Measurements from ENCODE around the gene KCNQ1. TPM values are rescaled to one million over a fixed set of nuclear protein-coding genes. Genes with fewer than 3 reads are reported as not detected.

The KCNQ1 gene
- total RNA-seq, 4 donors from 2014 or later: 3.2 to 12.7 (median 5.5) TPM

DNA sequence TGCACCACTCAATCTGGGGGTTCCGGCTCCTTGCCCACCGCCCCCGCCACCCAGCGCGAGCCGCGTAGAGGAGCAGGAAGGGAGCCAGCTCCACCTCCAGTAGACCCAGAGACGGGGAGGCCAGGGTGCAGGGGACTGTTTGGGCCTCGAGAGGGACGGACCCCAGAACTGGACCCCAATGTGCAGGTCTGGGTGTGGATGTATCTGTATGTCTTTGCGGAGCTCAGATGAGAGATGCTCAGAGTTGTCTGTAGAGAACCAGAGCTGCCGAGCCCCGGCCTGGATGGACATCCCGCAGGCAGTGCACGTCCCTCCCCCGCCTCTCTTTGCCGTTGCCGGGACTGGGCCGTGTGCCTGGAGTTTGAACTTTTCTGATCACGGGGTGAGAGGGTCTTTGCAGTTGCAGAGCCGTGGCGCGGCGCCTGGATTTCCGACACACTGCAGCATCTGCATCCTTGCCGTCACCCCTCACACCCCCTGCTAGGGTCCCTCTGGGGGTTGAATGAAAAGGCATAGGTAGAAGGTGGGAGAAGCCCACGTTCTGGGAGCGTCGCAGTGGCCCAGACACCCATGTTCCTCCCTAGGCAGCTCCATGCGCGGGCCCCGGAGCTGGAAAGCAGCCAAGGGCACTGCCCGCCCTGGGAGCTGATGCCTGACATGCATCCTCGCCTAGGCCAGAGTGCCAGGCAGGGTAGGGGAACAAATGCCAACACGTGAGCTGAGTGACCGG, 105.2 kb downstream of the KCNQ1 start:
- TF ChIP-seq, protein P1, sequence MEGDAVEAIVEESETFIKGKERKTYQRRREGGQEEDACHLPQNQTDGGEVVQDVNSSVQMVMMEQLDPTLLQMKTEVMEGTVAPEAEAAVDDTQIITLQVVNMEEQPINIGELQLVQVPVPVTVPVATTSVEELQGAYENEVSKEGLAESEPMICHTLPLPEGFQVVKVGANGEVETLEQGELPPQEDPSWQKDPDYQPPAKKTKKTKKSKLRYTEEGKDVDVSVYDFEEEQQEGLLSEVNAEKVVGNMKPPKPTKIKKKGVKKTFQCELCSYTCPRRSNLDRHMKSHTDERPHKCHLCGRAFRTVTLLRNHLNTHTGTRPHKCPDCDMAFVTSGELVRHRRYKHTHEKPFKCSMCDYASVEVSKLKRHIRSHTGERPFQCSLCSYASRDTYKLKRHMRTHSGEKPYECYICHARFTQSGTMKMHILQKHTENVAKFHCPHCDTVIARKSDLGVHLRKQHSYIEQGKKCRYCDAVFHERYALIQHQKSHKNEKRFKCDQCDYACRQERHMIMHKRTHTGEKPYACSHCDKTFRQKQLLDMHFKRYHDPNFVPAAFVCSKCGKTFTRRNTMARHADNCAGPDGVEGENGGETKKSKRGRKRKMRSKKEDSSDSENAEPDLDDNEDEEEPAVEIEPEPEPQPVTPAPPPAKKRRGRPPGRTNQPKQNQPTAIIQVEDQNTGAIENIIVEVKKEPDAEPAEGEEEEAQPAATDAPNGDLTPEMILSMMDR (IDR thresholded peaks at IDR 0.05; ENCODE audit: low read depth): no peak

DNA sequence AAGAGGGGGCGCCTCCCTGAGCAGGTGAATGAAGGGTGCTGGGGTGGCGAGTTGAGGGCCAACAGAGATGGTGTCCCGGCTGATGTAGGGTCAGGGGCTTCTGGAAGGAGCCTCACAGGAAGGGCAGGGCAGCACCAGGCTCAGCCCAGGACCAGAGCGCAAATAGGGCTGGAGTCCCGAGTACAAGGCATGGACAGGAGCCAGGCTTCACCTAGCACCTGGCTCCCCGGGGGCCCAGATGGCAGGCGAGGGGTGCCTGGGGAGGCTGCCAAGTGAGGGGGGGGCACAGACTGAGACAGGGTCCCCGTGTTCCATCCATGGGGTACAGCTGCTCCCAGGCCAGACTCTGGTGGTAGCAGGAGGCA, 105.8 kb downstream of the KCNQ1 start:
- TF ChIP-seq, protein P1 (IDR thresholded peaks at IDR 0.05; ENCODE audit: low read depth): no peak

- TF ChIP-seq, protein P1 (IDR thresholded peaks at IDR 0.05; ENCODE audit: low read depth): no peak
These were observed 106.3 kb downstream of the KCNQ1 start for GRCh38 chr11:2551131-2551530.

DNA sequence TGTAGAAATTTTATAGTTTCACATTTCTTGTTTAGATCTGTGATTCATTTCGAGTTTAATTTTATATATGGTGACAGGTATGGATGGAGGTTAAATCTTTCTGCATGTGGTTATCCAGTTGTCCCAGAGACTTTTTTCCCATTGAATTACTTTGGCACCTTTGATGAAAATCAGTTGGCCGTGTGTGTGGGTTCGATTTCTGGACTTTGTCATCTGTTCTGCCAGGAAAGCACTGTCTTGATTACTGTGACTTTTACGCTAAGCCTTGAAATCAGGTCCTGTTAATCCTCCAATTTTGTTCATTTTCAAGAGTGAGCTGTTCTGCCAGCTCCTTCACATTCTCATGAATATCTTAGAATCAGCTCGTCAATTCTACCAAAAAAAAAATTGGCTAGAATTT, 107.4 kb downstream of the KCNQ1 start:
- TF ChIP-seq, protein P1 (IDR thresholded peaks at IDR 0.05; ENCODE audit: low read depth): no peak

DNA sequence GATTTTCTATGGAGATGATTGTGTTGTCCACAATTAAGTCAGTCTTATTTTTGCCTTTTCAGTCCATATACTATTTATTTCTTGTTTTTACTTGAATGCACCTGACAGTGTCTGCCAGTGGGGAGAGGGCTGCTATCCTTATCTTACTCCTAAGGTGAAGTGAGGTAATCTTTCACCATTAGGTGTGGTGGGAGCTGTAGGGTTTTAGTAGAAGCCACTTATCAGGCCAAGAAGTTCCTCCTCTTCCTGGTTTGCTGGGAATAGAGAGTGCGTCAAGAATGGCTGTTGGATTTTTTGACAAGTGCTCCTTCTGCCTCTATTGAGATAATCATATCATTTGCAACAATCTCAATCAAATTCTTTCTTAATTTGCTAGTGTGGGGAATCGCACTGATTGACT, 108.4 kb downstream of the KCNQ1 start:
- TF ChIP-seq, protein P1 (IDR thresholded peaks at IDR 0.05; ENCODE audit: low read depth): no peak

DNA sequence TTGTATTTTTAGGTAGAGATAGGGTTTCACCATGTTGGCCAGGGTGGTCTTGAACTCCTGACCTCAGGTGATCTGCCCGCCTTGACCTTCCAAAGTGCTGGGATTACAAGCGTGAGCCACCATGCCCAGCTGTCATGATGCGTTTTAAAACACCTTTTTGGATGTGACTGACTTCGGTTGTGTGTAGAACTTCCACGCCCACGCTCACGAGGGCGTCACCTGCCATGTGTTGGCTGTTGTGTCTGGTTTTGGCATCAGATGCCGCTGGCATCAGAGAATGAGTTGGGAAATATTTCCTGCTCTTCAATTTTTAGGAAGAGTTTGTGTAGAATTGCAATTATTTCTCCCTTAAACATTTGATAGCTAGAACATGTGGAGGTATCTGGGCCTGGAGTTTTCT, 109.1 kb downstream of the KCNQ1 start:
- TF ChIP-seq, protein P1 (IDR thresholded peaks at IDR 0.05; ENCODE audit: low read depth): no peak

DNA sequence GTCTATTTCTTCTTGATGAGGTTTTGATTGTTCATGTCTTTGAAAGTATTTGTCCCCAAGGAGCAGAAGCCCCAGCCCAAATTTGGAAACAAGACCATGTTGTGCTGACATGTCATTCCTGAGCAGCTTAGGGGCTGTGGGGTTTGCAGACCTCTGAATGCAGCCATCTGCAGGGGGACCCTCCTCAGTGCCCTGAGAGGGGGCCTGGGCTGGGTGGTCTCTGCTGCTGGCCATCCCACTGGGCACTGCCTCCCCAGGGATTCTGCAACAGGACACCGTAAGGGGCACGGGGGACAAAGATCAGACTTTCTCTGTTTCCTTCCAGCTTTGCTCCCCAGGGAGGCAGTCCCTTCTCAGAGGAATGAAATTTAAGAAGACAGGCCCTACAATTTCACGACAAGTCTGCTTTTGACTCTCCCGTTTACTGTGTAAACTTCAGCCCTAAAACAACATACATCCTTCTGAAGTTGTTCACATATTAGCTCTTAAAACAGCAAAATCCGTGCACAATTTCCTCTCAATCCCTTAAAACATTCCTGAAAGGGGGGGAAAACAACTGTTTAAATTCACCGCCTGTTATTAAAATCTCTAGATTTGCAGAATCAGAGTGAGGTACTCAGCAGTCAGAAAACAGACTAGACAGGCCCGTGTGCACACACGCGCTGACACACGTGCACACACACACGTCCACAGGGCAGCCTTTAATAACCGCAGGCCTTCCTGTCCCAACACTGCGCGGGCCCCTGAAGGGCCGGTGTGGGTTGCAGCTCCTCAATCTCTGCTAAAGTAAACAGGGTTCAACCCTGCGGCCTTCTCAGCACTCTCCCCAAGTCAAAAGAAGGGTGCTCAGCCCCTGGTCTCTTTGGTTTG, 109.8 kb downstream of the KCNQ1 start:
- TF ChIP-seq, protein P1 (IDR thresholded peaks at IDR 0.05; ENCODE audit: low read depth): no peak
